NB4 (cell line): ENCODE results near the gene SGTB.

Source experiments
- CTCF ChIP-seq: IDR thresholded peaks from one replicate; pipeline ENCODE4 v1.5.1; 2012; ENCODE audit warnings: low read depth, low read length
- POLR2A ChIP-seq: IDR thresholded peaks from 2 replicates; pipeline ENCODE4 v1.6.1; 2011; ENCODE audit warnings: mild to moderate bottlenecking; ENCODE audit not compliant: insufficient read length; ENCODE audit errors: extremely low read depth
- TF ChIP-seq, protein P1 (sequence below): IDR thresholded peaks from 2 replicates; pipeline ENCODE4 v1.6.1; 2011; ENCODE audit warnings: low read depth, low read length

DNA sequence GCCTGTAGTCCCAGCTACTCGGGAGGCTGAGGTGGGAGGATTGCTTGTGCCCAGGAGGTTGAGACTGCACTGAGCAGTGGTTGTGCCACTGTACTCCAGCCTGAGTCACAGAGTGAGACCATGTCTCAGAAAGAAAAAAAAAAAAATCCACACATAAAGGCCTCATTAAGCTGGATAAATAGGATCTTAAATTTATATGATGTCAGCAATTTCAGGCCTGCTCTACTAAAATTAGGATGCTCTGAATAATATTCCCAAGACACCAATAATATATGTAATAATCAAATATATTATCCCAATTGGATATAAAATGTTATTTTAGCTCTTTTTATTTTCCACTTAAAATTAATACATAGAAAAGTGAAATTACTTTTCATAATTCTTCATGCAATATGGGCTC, 43.7 kb upstream of the SGTB start:
- TF ChIP-seq CTCF (no peak), POLR2A (no peak)
- TF ChIP-seq, protein P1, sequence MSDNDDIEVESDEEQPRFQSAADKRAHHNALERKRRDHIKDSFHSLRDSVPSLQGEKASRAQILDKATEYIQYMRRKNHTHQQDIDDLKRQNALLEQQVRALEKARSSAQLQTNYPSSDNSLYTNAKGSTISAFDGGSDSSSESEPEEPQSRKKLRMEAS, result no peak
